GM18517 (cell line): ENCODE measurements around the gene QRFP.

Experiments
- ATAC-seq: cut with Tn5 transposase; IDR thresholded peaks from one replicate; pipeline ENCODE4 v1.9.1; 2021; ENCODE audit warnings: mild to moderate bottlenecking, moderate library complexity; ENCODE audit not compliant: unreplicated experiment

QRFP gene

DNA sequence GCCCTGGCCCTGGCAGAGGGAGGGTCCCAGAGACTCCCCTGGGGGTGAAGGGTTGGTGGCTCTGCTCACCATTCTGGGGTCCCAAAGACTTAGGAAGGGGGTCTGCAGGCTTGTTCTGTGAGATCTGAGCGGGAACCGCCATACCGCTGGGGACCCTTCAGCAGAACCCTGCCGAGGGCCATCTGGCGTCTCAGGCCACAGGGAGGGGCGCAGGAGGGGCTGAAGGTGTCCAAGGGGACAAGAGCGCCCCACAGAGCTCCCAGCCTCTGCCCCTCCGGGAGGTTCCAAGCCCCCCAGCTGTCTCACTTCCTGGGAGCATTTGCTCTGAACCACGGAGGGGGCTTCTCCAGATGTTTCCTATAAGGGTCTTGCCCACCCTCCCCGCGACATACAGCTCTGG lies 37.6 kb upstream of the QRFP start:
- ATAC-seq, result no peak

DNA sequence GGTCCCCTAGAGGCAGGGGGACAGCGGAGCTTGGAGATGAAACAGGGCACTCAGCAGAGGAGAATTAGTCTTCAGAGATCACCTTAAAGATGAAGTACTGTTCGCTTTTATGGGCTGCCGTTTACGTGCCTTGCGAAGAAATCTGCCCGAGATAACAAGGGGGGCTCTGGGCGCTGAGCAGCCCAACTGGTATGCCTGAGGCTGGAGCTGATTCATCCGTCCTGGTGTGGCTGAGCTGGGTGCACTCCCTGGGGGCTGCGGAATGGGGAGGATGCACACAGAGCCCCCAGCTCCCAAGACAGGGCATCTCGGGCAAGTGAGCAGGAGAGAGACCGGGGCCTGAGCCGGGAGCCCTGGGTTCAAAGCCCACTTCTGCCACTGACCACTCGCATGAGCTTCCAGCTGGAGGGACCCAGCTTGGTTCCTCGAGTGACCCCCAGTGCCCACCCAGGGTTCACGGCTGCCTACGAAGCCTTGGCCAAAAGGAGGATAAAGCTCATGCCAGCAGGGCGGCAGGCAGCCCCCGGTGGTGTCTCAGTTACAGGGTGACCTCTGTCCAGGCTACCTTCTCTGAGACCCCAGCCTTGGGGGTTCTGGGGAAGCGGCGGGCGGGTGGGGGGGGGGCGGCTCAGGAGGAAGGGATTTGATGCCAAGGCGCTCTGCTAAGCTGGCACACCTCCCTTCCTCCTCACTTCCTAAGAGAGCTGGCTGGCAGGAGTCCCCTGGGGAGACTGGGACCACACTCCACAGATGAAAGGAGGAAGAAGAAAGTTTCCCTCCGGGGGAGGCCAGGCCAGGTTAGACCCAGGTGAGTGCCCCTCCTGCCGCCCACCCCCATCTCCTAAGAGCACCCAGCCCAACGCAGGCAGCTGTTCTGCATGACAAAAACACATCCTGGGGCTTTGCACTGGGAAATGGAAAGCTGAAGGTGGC lies 36.8 kb upstream of the QRFP start:
- no peak for ATAC-seq

DNA sequence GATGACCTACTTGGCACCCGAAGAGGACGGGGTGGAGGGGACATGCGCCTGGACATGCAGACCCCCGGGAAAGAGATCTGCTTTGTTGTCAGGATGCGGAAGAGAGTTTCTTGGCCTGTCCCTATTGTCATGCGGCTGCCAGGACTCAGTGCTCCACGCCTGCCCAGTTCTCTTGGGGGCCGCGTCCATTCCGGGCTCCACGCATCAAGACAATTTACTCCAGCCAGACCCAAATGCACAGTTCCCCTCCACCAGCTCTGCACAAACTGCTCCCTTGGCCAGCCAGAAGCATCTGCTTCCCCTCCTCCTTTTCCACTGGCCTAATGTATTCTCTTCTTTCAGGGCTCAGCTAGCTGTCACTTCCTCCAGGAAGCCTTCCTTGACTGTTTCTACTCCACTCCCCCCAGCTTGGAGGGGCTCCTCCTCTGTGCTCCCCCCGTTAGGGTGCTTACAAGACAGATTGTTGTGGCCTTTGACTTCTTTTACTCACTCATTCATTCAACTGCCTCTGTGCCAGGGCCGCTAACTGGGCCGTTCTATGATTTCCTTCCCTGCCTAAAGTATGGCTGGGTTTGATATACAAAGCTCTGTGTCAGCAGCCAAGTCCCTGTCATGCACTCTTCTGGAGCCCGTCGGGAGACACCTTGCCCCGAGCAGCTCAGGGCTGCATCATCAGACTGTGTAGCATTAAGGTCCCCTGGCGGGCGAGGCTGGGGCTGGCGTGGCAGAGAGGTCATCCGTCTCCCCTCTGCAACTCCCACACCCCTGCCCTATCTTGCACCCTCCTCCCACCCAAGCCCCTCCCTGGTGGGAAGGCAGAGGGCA lies 35.9 kb upstream of the QRFP start:
- ATAC-seq, result no peak

DNA sequence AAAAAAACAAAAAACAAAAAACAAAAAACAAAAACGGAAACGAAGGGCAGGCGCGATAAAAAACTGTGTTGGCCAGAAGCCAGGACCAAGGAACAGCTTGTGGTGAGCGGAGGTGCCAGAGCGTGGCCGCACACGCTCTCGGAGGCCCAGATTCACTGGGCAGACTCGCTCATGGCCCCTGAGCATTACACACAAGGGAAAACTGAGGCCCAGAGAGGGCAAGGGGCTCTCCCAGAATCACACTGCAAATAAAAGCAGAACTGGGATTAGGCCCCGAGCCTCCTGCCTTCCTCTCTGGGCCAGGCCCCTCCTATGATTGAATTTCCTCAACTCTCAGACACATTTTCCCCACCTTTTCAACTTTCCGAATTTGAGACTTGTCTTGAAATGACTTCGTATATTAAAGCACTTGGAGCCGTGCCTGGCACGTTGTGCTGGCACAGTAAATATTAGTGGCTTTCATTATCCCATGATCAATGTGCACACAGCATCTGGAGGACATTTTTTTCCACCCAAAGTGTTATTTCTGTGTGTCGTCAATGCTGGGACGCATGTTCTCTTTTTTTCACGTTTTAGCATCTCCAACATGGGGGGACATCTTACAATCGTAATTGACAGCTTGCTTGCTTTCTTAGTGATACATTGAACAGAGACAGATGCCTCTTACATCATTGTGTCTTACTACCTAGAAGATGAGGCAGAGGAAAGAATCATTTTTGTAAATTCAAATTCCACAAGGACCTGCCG lies 35.1 kb upstream of the QRFP start:
- no peak for ATAC-seq

DNA sequence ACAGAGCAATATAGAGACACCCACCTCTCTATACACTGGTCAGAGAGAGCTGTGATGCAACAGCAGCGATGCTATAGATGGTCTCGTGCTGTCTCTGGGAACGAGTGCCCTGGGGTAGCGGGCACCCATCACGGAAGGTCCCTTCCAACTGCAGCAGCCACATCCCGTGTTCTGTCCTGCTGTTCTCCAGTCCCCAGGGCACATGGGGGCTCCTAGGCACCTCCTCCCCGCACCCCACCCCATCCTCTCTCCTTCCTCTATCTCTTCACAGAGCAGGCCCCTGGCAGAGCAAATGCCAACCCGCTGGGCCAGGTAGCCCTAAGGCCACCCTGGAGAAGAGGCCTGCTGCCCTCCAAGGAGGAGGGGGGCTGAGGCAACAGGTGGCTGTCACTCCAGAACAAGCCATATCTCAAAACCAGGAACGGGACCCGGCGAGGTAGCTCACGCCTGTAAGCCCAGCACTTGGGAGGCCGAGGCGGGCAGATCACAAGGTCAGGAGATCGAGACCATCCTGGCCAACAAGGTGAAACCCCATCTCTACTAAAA lies 34.3 kb upstream of the QRFP start:
- no peak for ATAC-seq

DNA sequence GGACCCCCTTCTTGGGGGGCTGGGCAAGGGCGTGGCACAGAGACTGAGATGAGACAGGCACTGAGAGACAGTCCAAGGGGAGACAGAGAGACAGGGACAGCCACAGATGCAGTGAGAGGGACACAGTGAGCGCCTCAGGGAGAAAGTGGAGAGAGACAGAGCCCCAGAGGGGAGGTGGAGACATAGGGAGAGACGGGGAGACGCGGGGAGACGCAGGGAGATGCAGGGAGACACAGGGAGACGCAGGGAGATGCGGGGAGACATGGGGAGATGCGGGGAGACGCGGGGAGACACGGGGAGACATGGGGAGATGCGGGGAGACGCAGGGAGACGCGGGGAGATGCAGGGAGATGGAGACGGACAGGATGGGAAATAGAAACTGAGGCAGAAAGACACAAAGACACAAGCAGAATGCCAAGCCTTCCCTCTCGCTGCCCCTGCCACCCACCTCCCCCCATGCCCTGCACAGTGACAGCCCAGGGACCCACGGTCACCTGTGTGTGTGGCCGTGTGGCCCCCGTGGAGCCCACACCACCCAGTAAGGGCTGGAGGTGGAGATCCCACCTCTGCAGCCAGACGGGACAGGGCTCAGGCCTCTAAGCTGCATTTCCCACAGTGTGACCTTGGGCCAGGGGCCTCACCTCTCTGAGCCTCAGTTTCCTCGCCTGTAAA lies 33.7 kb upstream of the QRFP start:
- no peak for ATAC-seq

DNA sequence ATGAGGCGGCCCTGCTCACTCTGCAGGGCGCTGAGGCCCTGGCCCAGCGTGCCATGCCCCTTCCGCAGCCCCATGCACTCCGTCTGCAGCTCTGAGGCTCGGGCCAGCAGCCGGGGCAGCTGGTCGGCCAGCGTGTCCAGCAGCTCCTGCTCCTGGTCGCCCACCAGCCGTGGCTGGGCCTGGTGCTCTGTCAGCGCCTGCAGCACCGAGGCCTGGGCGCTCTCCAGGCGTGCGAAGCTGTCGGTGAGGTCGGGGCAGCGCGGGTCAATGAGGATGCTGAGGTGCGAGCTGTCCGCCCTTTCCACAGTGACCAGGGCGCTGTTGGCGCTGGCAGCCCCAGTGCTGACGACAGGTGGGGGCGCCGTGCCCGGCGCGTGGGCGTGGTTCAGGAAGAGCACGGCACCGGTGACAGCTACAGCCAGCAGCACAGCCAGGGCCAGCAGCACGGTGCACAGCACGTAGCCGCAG lies 33.0 kb upstream of the QRFP start:
- no peak for ATAC-seq

DNA sequence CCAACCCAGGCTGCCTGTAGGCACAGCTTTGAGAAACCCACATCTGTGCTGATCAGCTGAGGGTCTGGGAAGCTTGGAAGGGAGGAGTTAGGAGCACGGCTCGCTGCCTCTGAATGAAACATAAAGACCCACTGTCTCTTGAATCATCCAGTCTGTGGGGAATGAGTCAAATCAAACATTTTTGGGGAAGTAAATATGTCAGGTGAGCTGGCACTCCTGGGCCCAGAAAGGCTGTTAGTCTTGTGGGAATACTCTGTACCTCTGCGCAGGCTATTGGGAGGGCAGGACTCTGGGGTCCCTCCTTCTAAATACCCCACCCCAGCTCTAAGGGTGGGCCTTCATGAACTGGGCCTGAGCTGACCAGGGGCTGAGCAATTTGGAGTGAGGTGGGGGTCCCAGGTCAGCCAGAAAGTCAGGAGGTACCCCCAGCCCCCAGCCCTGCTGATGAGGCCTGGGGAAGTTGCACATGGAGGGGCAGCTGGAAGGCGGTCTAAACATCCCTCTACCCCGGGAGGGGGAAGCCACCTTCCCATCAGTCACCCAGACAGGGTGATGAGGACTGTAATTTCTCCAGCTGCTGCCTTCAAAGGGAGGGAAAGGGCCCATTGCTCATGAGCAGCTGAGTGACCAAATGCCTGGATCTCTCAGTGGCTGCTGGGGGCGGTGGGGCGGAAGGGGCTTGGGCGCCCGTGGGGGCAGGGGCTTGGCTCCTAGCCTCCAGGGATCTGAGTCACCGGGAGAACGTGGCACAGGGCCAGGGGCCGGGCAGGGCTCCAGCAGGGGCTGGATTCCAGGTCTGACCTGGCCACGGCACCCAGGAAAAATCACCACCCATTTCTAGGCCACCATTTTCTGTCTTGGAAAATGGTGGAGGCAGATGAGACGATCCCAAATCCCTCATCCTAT lies 31.6 kb upstream of the QRFP start:
- ATAC-seq, result no peak

DNA sequence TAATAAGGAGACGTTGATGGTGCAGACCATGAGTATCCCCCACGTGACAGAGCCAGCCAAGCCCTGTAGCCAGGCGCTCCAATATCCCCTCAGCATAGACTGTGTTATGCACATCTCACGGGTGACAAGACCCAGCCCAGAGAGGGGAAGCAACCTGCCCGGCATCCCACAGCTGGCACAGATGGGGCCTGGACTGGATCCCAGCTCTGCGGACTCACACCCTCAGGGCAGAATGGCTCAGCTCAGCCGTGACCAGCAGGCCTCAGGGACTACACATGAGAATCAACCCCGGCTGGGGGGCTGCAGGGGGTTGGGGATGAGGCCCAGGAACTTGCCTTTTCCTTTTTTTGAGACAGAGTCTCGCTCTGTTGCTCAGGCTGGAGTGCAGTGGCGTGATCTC lies 30.7 kb upstream of the QRFP start:
- no peak for ATAC-seq

DNA sequence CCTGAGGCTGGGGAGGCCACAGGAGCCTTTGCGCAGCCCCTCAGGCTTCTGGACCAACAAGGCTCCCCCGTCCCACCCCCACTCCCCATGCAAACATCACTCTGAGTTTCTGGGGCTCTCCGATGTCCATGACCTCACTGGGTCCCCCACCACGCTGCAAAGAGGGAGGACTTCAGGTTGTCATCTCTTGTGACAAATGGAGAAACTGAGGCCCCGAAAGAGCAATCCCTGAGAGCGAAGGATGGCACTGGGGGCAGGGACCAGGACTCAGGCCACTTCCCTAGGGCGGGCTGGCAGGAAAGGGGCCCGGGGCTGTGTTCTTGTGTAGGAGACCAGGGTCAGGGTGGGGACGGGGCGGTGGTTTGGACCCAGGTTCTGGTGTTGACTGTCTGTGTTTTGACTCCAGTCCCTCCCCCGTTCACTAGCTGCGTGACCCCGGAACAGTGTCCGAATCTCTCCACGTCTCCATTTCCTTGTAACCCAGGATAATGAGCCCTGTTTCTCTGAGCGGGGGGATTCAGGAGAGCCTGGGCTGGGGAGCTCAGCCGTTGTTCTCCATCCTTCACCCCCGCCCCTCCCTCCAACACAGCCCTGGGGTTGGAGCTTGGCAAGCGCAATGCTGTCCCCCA lies 28.6 kb upstream of the QRFP start:
- ATAC-seq, result no peak

DNA sequence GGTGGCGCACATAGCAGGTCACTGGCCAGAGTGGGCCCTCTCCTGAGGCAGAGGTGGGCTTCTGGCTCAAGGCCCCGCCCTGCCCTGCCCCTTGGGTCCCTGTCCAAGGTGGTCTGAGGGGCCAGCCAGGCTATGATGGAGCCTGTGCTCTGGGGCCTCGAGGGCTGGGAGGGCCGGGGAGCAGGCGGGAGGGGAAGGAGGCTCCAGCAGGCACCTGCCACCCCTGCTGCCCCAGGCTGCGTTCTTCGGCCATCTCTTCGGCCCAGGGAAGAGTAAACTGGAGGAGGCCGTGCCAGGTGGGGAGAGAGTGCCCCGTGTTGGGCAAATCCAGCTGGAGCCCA lies 27.8 kb upstream of the QRFP start:
- ATAC-seq, result no peak

DNA sequence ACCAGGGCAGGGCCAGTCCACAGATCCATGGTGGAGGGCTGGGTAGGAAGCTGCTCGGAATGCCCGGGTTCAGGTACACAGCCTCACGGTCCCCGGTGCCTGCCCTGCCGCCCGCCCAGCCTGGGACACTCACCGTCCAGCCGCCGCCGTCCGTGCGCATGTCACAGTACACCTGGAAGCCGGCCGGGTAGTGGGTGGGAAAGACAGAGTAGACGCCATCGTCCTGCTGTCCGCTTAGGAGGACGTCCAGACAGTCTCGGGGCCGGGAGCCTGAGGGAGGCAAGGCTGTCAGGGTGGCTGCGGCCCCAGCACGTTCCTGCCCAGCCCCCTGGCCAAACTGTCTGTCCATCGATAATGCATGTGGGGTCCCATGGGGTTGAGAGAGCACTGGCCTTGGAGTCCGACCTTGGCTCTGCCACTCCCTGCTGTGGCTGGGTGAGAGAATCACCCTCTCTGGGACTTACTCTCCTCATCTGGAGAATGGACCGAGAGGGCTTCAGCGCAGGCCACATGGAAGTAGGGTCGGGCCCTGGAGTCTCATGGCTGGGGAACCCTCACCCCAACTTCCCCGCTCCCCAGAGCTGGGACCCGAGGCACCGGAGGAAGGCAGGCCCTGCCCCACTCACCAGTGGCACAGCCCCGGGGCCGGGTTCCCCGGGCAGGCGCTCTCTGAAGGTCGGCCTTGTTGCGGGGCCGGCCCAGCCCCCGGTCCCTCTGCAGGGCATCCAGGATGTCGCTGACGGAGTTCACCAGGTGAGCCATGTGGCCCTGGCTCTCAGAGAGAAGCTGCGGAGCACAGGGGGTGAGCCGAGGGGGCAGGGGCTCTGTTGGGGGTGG lies 27.2 kb upstream of the QRFP start:
- no peak for ATAC-seq

DNA sequence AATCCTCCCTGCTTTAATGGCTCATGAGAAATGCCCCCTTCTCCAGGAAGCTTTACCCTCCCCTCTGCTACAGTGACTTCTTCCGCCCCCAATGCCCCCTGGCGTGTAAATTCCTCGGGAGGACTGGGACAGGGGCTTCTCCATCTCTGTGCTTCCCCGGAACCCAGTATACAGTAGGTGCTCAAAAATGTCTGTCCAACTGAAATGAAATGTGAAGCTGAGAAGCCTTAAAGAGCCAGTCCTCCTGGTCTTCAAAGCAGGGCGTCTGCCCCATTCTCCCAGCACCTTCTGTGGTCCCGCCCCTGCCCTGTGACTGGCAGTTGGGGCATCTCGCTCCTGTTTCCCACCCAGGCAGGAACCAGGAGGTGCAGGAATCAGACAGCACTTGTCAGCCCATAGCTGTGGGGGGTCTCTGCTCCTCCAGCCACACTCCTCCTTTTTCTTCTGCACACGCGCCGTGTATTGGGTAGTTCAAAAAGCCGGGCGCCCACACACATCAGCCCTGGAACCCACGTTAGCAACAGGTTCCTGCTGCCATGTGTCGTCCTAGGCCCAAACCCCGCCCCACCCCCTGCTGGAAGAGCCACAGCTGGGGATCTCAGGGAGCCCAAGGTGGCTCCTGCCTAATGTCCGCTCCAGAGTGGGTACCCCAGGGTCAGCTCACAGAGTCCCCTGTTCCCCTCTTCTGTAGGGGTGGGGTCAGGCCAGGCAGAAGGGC lies 26.4 kb upstream of the QRFP start:
- ATAC-seq, result no peak

DNA sequence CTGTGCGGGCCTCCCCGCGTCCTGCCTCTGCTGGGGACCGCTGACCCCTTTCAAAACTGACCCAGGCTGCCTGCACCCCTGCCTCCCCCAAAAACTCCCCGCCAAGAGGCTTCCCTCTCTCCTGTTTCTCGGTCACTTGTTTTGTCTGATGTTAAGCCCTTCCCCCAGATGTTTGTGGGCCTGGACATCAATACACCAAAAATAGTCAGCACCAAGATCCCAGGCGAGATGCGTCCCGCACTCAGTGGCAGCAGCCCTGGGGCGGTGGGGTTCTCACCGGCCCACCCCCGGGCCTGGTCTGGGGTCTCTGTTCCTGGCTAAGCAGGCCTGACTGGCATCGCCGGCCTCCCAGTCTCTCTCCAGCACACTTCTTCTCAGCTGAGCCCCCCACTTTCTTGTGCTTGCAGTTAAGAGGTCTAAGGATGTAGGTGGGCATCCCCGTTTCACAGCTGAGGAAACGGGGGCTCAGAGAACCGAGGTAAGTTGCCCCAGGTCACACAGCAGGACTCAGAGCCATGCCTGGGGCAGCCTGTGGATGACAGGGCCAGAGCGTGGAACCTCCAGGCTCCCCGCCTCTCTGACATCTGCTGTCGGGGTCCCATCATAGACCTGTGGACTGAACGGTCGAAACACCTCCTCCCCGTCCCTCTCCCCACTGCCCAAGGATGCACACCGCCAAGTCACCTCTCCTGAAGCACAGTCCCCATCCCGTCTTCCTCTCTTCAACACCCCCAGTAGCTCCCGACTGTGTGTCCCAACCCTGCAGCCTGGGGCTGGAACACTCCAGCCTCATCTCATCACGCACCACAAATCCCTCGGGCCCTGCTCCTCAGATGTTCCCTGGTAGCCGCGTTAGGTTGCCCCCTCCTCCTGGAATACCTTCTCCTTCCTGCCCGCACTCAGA lies 25.6 kb upstream of the QRFP start:
- no peak for ATAC-seq

DNA sequence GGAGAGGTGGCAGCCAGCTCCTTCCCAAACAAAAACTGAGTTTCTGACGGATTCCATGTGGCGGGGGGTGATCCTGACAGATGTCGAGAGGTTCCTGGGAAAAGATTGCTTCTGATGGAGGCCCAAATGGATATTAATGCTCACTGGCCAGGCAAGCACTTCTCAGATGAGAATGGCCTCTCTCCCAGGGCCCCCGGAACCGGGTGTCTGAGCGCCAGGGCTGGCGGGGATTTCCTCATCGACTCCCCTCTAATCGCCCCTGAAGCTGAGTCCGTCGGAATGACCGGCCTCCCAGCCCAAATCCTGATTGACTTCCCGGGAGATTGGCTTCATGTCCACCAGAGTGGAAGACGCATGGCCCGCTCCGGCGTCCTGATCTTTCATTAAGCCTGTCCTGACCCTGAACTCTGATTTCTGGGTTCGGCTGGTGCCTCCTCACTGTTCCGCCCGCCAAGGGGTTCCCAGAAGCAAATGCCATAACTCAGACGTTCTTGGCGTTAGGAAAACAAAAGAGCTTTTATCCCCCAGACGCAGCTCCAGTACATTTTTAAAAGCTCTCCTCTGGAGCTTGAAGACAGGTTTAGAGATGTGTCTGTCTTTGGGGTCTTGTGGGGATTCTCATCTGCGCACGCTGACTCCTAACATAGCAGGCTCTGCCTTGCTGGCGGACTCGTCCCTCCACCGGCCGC lies 24.8 kb upstream of the QRFP start:
- no peak for ATAC-seq

DNA sequence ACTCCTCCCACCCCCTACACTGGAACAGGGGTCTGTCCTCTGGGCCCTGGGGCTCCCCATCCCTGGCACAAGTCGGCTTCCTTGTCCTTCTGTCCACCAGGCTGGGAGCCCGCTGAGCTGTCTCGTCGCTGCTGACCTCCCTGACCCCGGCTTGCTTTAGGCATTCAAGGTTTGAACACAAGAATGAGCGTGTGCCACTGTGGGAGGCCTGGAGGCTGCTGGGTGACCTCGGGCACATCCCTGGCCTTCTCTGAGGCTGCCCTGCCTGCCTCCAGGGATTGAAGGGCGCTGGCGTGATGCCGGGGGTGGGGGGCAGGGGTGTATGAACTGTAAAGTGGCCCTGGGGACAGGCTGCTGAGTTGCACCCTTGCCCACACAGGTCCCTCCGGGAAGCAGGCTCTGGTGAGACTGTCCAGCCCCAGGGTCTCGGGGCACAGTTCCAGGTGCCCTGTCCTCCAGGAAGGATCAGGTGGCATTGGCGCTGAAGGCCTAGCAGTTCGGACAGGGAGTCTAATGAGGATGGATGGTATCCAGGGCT lies 24.2 kb upstream of the QRFP start:
- no peak for ATAC-seq
